ENCODE data around the gene SPTLC3.

SPTLC3 gene

DNA sequence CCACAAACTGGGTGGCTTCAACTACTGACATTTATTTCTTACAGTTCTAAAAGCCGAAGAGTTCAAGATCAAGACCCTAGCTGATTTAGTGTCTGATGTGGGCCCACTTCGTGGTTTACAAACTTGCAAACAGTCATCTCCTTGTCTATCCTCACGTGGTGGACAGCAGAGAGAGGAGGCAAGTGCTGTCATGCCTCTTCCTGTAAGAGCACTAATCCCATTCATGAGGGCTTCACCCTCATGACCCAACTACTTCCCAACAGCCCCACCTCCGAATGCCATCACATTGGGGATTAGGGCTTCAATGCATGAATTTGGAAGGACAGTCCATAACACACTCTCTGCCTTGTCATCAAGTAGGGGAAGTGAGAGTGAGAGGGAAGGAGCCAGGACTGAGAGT, 196.7 kb downstream of the SPTLC3 start:
- no peak for DNase-seq (ENCODE audit: low spot score)

DNA sequence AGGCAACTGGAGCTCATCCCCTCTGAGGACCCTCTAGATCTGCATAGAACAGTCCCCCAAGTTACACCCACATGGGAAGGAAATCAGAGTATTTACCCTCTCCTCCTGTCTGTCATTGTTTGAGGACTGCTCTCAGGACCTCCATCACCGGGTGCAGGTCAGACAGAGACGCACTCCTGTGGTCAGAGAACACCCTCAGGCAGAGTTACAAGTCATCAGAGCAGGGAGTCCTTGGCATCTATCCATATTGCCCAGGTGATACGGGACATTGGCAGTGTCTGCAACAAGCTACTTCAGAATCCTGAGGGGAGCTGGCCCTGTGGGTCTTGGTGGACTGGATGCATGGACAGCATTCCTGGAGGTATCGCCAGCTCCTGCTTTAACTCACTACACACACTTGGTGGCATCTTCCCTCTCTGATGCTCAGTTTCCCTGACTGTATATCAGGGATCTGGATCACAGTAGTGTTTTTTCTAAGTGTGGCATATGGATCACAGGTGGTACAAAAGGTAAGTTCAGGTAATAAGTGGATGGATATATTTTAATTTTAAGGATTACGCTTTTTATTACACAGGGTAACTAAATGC, 197.2 kb downstream of the SPTLC3 start:
- TF ChIP-seq, protein P1, sequence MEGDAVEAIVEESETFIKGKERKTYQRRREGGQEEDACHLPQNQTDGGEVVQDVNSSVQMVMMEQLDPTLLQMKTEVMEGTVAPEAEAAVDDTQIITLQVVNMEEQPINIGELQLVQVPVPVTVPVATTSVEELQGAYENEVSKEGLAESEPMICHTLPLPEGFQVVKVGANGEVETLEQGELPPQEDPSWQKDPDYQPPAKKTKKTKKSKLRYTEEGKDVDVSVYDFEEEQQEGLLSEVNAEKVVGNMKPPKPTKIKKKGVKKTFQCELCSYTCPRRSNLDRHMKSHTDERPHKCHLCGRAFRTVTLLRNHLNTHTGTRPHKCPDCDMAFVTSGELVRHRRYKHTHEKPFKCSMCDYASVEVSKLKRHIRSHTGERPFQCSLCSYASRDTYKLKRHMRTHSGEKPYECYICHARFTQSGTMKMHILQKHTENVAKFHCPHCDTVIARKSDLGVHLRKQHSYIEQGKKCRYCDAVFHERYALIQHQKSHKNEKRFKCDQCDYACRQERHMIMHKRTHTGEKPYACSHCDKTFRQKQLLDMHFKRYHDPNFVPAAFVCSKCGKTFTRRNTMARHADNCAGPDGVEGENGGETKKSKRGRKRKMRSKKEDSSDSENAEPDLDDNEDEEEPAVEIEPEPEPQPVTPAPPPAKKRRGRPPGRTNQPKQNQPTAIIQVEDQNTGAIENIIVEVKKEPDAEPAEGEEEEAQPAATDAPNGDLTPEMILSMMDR (IDR thresholded peaks at IDR 0.05; ENCODE audit: borderline replicate concordance, control extremely low read depth, extremely low read depth, insufficient read depth, missing control alignments), result no peak

More for the DNA sequence above, 196.7 kb downstream of the SPTLC3 start:
- in situ Hi-C loops (cut with MboI; ENCODE audit: low sequenced_read_pairs, unreplicated experiment), result no loop called here
- TF ChIP-seq, protein P1 (IDR thresholded peaks at IDR 0.05; ENCODE audit: borderline replicate concordance, control extremely low read depth, extremely low read depth, insufficient read depth, missing control alignments), result no peak

DNA sequence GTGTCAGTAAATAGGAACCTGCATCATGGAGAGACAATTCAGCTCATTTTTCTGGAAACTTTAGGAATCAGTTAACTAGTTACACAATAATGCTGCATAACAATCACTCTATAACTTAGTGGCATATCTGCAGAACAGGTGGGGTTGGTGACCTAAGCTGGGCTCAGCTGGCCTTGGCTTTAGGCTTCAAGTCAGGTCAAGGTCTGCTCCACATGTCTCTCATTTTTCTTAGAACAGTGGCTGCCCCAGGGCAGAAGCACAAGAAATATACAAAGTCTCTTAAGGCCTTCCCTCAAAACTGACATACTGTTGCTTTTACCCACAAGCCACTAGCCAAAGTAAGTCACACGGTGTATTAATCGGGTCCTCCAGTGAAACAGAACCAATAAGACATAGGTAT, 198.2 kb downstream of the SPTLC3 start:
- in situ Hi-C loops (cut with MboI; ENCODE audit: low sequenced_read_pairs, unreplicated experiment), result no loop called here
- TF ChIP-seq, protein P1 (IDR thresholded peaks at IDR 0.05; ENCODE audit: borderline replicate concordance, control extremely low read depth, extremely low read depth, insufficient read depth, missing control alignments), result no peak
- DNase-seq (ENCODE audit: low spot score), result no peak

More for the DNA sequence above, 197.2 kb downstream of the SPTLC3 start:
- in situ Hi-C loops (cut with MboI; ENCODE audit: low sequenced_read_pairs, unreplicated experiment), result no loop called here
- DNase-seq (ENCODE audit: low spot score), result no peak

DNA sequence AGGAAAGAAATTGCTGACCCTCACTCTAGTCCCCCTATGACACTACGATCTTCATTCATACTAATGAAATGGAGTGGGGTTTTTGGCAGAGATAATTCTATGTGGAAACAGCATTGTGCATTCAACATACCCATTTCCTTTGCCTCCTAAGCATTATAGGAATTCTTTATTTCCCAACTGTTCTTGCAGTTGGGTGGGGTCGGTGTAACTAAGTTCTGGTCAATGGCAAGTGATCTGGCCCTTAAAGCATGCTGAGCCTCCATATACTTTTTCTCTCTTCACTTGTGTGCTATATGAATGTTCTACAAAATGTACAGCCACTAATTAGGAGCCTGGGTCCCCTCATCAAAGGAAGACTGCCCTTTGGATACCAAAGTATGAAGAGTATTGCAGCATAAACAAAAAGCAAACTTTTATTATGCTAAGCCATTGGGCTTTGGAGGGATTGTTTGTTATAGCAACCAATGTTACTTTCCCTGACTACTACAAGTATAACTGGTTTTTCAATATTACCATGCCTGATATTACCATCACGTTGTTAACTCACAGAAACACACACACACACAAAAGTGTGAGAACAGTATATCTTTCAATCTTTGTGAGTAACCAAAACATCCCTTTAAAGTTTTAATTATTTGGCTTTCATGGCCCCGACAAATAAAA, 203.3 kb downstream of the SPTLC3 start:
- in situ Hi-C loops (cut with MboI; ENCODE audit: low sequenced_read_pairs, unreplicated experiment), result no loop called here
- TF ChIP-seq, protein P1 (IDR thresholded peaks at IDR 0.05; ENCODE audit: borderline replicate concordance, control extremely low read depth, extremely low read depth, insufficient read depth, missing control alignments), result no peak
- no peak for DNase-seq (ENCODE audit: low spot score)

DNA sequence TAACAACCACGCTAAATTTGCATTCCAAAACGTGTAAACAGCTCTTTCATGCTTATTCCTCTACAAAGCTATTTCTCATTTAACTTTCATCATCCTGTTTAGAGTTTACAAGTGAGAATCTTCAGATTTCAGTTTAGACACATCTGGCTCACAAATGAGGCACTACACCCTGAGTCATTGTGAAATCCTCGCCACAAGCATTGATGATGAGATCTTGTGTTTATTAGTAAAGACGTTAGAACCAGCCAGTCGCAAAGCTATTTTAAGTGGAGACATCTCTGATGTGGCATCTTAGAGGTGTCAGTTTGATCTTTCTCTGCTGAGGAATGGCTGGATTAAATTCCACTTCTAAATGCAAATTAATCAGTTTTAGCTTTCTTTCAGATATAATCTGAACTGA, 204.0 kb downstream of the SPTLC3 start:
- DNase-seq (ENCODE audit: low spot score), result no peak
- TF ChIP-seq, protein P1 (IDR thresholded peaks at IDR 0.05; ENCODE audit: borderline replicate concordance, control extremely low read depth, extremely low read depth, insufficient read depth, missing control alignments), result no peak
- in situ Hi-C loops (cut with MboI; ENCODE audit: low sequenced_read_pairs, unreplicated experiment), result no loop called here

DNA sequence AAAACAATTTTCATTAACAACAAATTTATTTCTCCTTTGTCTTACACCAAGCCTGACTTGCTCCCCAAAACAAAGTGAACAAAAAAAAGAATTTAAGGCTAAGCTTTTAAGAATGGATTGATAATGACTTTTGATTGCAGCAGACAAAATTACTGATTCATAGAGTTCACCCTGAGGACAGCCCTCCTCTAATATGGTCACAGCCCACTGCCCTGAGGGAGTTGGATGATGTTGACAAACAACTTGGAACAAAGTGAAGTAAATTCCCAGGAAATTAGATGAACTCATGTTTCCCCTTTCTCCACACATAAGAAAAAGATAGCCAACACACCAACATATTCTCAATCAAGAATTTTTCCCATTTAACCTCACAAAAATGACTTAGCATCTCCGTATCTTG, 204.6 kb downstream of the SPTLC3 start:
- TF ChIP-seq, protein P1 (IDR thresholded peaks at IDR 0.05; ENCODE audit: borderline replicate concordance, control extremely low read depth, extremely low read depth, insufficient read depth, missing control alignments), result no peak
- in situ Hi-C loops (cut with MboI; ENCODE audit: low sequenced_read_pairs, unreplicated experiment), result no loop called here
- no peak for DNase-seq (ENCODE audit: low spot score)
